ENCODE results near the gene CNOT11. TPM values are rescaled to one million over a fixed set of nuclear protein-coding genes. Genes with fewer than 3 reads are reported as not detected.

The CNOT11 gene
- total and polyA plus RNA-seq, 2 donors (not counting 1 experiment from before 2014, with no cell fraction given), result 16.3 to 53.1 TPM

DNA sequence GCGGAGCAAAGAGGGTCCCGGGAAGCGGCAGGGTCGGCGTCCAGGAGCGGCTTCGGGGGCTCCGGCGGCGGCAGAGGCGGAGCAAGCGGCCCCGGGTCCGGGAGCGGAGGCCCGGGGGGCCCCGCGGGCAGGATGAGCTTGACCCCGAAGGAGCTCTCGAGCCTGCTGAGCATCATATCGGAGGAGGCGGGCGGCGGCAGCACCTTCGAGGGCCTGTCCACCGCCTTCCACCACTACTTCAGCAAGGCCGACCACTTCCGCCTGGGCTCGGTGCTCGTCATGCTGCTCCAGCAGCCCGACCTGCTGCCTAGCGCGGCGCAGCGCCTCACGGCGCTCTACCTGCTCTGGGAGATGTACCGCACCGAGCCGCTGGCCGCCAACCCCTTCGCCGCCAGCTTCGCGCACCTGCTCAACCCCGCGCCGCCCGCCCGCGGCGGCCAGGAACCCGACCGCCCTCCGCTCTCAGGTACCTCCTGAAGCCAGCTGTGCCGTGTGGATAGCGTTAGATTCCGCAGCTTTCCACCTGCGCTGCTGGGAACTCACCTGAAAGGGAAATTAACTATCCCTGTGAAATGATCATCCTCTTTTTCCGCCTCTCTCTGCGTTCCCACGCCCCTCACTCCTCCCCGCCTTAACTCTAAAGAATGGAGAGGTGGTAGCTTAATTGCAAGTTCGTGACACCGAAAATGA, 472 bp downstream of the CNOT11 start:
- peak; percentile 62 to 72 for DNase-seq (ENCODE audit: low read depth in 2 of 2)
- no peaks in the 10 kb centered on the region for H3K36me3 ChIP-seq (ENCODE audit: control insufficient read depth, insufficient read depth, low read length)
- peaks cover 26% of the 10 kb centered on the region for H3K79me2 ChIP-seq (ENCODE audit: control insufficient read depth, insufficient read depth, low read length)
- H4K20me1 ChIP-seq (ENCODE audit: control insufficient read depth, extremely low read depth, insufficient read depth, low read length), result no peaks in the 10 kb centered on the region
- H3K27me3 ChIP-seq (ENCODE audit: control insufficient read depth, insufficient read depth, low read length), result no peaks in the 10 kb centered on the region
- H3K9me3 ChIP-seq (ENCODE audit: control insufficient read depth, insufficient read depth, low read depth, low read length), result no peaks in the 10 kb centered on the region
- peak overlapping the region; percentile 90 for H3K9ac ChIP-seq (ENCODE audit: insufficient read depth, low read length)
- H3K4me1 ChIP-seq (ENCODE audit: control insufficient read depth, extremely low read depth, insufficient read depth, low read length), result peaks cover 4% of the 10 kb centered on the region
- H3K27ac ChIP-seq (ENCODE audit: insufficient read depth, low read length), result peak overlapping the region; percentile 88
- peak overlapping the region; percentile 92 for H3K4me2 ChIP-seq (ENCODE audit: extremely low read depth, insufficient read depth, low read length)
- peak overlapping the region; percentile 19 for H2AFZ ChIP-seq (ENCODE audit: low read length)
- peak overlapping the region; percentile 90 to 97 (median 94) for H3K4me3 ChIP-seq (replicated peaks in 1 of 4; ENCODE audit: control extremely low read depth in 1 of 4, insufficient read depth in 1 of 4, low read depth in 3 of 4, low read length in 4 of 4)
- TF ChIP-seq CTCF (conservative IDR thresholded peaks at IDR 0.05 in 1 of 2, IDR thresholded peaks at IDR 0.05 in 1 of 2; ENCODE audit: low read depth in 1 of 2, low read length in 2 of 2), result no peak
- TF ChIP-seq EZH2 (IDR thresholded peaks at IDR 0.05; ENCODE audit: low read length, missing control alignments), result no peak

DNA sequence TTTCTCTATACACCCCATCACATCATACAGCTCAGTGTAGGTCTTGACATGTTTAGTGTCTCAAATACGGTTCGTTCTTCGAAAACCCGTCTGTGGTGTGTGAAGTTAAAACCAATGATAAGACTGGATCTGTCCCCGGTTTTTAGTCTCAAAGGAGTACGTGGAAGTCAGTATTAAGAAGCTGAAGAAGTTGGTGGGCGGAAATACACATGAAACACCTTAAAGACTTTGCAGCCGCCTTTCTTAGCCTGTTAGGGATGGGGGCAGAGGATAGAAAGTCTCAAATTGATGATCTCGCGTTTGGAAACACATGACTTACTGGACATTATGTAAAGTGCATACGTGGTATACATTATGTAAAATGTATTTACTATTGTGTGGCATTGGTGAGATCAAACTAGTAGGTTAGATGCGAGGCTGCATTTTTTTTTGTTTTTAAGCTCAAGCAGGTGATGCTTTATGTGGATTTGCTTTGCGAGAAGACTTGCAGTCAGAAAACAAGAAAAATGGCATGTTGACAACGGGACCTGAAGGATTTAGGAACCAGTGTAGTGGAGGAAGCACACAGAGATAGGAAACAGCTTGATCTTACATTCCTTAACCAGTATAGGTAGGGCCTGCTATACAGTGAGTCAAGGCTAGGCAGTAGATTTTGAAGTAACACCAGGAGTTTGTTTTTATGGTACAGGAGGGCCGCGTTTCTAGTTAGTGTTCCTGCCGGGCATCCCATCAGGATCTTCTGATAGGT, 1.2 kb downstream of the CNOT11 start:
- Histone ChIP-seq H2AFZ (ENCODE audit: low read length) (no peak overlapping the region), H3K4me3 (replicated peaks in 1 of 4; ENCODE audit: control extremely low read depth in 1 of 4, insufficient read depth in 1 of 4, low read depth in 3 of 4, low read length in 4 of 4) (peak overlapping the region; percentile 90 to 97 (median 94)), H3K27me3 (ENCODE audit: control insufficient read depth, insufficient read depth, low read length) (no peaks in the 10 kb centered on the region), H3K9me3 (ENCODE audit: control insufficient read depth, insufficient read depth, low read depth, low read length) (no peaks in the 10 kb centered on the region), H3K4me1 (ENCODE audit: control insufficient read depth, extremely low read depth, insufficient read depth, low read length) (peaks cover 4% of the 10 kb centered on the region), H3K79me2 (ENCODE audit: control insufficient read depth, insufficient read depth, low read length) (peaks cover 26% of the 10 kb centered on the region), H3K27ac (ENCODE audit: insufficient read depth, low read length) (peak overlapping the region; percentile 88), H3K4me2 (ENCODE audit: extremely low read depth, insufficient read depth, low read length) (peak overlapping the region; percentile 92), H4K20me1 (ENCODE audit: control insufficient read depth, extremely low read depth, insufficient read depth, low read length) (no peaks in the 10 kb centered on the region), H3K36me3 (ENCODE audit: control insufficient read depth, insufficient read depth, low read length) (peaks cover under 1% of the 10 kb centered on the region), H3K9ac (ENCODE audit: insufficient read depth, low read length) (peak overlapping the region; percentile 90)
- TF ChIP-seq EZH2 (IDR thresholded peaks at IDR 0.05; ENCODE audit: low read length, missing control alignments), result no peak
- no peak for TF ChIP-seq CTCF (conservative IDR thresholded peaks at IDR 0.05 in 1 of 2, IDR thresholded peaks at IDR 0.05 in 1 of 2; ENCODE audit: low read depth in 1 of 2, low read length in 2 of 2)
- no peak for DNase-seq (ENCODE audit: low read depth in 2 of 2)

DNA sequence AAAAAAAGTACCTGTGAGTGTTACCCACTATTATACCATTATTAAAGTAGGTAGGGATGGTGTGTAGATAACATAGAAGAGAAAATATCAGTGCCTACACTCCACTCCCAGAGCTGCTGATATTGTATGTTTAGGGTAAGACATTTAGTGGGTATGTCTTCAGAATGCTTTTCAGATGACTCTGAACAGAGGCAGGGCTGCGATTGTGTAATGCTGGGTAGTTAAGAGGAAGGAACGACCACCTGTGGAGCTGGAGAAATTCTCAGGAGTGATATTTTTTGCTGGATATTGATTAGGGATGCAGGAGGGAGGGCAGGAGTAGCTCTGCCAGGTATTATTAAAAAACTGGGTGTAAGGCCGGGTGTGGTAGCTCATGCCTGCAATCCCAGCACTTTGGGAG, 2.8 kb downstream of the CNOT11 start:
- Histone ChIP-seq H4K20me1 (ENCODE audit: control insufficient read depth, extremely low read depth, insufficient read depth, low read length) (no peaks in the 10 kb centered on the region), H3K4me3 (replicated peaks in 1 of 4; ENCODE audit: control extremely low read depth in 1 of 4, insufficient read depth in 1 of 4, low read depth in 3 of 4, low read length in 4 of 4) (no peak overlapping the region), H3K27ac (ENCODE audit: insufficient read depth, low read length) (no peak overlapping the region), H3K9ac (ENCODE audit: insufficient read depth, low read length) (no peak overlapping the region), H3K27me3 (ENCODE audit: control insufficient read depth, insufficient read depth, low read length) (no peaks in the 10 kb centered on the region), H3K9me3 (ENCODE audit: control insufficient read depth, insufficient read depth, low read depth, low read length) (no peaks in the 10 kb centered on the region), H3K36me3 (ENCODE audit: control insufficient read depth, insufficient read depth, low read length) (peaks cover 3% of the 10 kb centered on the region), H2AFZ (ENCODE audit: low read length) (no peak overlapping the region), H3K4me2 (ENCODE audit: extremely low read depth, insufficient read depth, low read length) (no peak overlapping the region), H3K79me2 (ENCODE audit: control insufficient read depth, insufficient read depth, low read length) (peaks cover 26% of the 10 kb centered on the region), H3K4me1 (ENCODE audit: control insufficient read depth, extremely low read depth, insufficient read depth, low read length) (peaks cover 4% of the 10 kb centered on the region)
- peak; percentile 23 for DNase-seq (ENCODE audit: low read depth in 2 of 2)
- TF ChIP-seq EZH2 (IDR thresholded peaks at IDR 0.05; ENCODE audit: low read length, missing control alignments), result no peak
- TF ChIP-seq CTCF (conservative IDR thresholded peaks at IDR 0.05 in 1 of 2, IDR thresholded peaks at IDR 0.05 in 1 of 2; ENCODE audit: low read depth in 1 of 2, low read length in 2 of 2), result no peak
